NT2/D1 (cell line): ENCODE results near the gene ELMOD1.

Experiments used
- SUZ12 ChIP-seq: IDR thresholded peaks from 2 replicates; pipeline ENCODE4 v1.6.1; 2011; ENCODE audit not compliant: insufficient read length, insufficient read depth; ENCODE audit errors: extremely low read depth
- YY1 ChIP-seq: IDR thresholded peaks from 2 replicates; pipeline ENCODE4 v1.6.1; 2011; ENCODE audit not compliant: insufficient read length, insufficient read depth

GRCh38 chr11:107691000-107691750 lies 100.2 kb downstream of the ELMOD1 start:
- no peak for TF ChIP-seq SUZ12
- no peak for TF ChIP-seq YY1
